Measurements from ENCODE around the gene HCAR1.
A peak's percentile ranks its signal among the peaks of the same experiment; 100 is the strongest.
"Not testable (repeated sequence)": the region's sequence is repeated elsewhere in the genome, so short reads cannot be mapped to it uniquely, and the experiment has no call there.

HCAR1 gene

DNA sequence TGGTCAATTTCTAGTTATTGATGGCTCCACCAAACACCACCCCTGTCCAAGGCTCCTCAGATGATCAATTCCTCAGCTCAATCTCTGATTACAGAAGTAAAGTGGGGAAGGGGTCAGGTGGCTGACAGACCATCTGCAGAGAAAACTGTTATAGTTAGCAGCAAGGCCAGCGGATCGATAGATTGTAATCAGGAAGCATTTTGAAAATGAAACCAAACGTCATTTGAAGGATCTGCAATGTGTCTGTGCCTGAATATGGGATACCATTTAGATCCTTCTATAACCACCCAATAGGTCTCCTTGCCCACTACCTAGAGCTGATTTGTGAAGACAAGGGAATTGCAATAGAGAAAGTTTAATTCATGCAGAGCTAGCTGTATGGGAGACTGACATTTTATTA is 39.1 kb downstream of the HCAR1 start:
- no peak overlapping the region for H3K4me3 ChIP-seq (ENCODE audit: control insufficient read depth, low read depth, low read length)
- DNase-seq (ENCODE audit: low read depth), result no peak
- no peak for TF ChIP-seq CTCF (conservative IDR thresholded peaks at IDR 0.05; ENCODE audit: control insufficient read depth, insufficient read depth, low read depth, low read length)

DNA sequence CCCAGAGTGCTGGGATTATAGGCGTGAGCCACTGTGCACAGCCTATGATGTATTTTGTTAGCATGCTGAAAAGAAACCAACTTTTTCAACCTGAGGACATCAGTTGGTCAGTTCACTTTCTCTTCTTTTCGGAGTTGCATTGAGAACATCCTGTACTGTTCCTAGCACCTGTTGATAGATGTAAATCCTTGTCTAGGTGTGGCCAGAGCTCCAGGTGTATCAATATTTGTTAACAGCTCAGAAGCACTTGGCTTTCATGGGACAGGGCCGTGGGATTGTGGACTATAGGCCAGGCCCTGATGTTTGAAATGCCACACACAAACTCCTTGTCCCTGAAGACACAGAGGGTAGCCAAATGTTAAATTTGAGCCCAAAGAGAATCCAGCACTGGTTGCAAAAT is 42.4 kb downstream of the HCAR1 start:
- no peak for DNase-seq (ENCODE audit: low read depth)
- no peak for TF ChIP-seq CTCF (conservative IDR thresholded peaks at IDR 0.05; ENCODE audit: control insufficient read depth, insufficient read depth, low read depth, low read length)
- H3K4me3 ChIP-seq (ENCODE audit: control insufficient read depth, low read depth, low read length), result no peak overlapping the region

DNA sequence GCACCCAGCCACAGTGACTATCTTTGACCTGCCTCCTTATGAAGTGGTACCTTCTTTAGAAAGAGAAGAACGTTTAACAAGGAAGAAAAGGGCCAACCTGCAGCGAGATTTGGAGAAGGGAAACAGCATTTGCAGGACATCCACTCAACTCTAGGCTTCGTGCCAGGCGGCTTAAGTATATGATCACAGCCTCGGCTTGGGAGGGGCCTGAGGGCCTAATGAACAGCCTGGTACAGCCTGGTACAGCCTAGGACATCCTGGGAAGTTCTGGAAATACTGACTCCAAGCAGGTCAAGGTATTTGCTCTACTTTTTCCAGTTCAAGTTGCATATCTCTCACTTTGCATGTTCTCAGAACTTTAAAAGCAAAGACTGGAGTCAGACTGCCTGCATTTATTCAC is 43.6 kb downstream of the HCAR1 start:
- no peak for TF ChIP-seq CTCF (conservative IDR thresholded peaks at IDR 0.05; ENCODE audit: control insufficient read depth, insufficient read depth, low read depth, low read length)
- DNase-seq (ENCODE audit: low read depth), result no peak
- no peak overlapping the region for H3K4me3 ChIP-seq (ENCODE audit: control insufficient read depth, low read depth, low read length)

DNA sequence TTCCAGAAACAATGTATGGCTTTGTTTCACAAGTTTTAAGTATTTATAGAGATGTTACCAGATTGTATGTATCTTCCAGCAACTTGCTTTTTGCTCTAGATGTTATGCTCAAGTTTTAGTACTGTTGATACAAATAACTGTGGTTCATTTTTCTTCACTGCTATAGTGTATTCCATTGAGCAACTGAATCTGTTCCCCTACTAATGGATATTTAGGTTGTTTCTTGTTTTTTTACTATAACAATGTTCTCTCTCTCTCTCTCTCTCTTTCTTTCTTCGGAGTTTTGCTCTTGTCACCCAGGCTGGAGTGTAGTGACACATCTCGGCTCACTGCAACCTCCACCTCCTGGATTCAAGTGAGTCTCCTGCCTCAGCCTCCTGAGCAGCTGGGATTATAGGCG is 44.1 kb downstream of the HCAR1 start:
- DNase-seq (ENCODE audit: low read depth), result no peak
- TF ChIP-seq CTCF (conservative IDR thresholded peaks at IDR 0.05; ENCODE audit: control insufficient read depth, insufficient read depth, low read depth, low read length), result no peak

GRCh38 chr12:122684297-122684813 is 46.3 kb downstream of the HCAR1 start:
- DNase-seq (ENCODE audit: low read depth), result no peak
- H3K4me3 ChIP-seq (ENCODE audit: control insufficient read depth, low read depth, low read length), result no peak overlapping the region
- TF ChIP-seq CTCF (conservative IDR thresholded peaks at IDR 0.05; ENCODE audit: control insufficient read depth, insufficient read depth, low read depth, low read length), result no peak

More for the DNA sequence above, 44.1 kb downstream of the HCAR1 start:
- no peak overlapping the region for H3K4me3 ChIP-seq (ENCODE audit: control insufficient read depth, low read depth, low read length)

GRCh38 chr12:122681814-122682213 is 48.8 kb downstream of the HCAR1 start:
- DNase-seq (ENCODE audit: low read depth), result peak; percentile 73
- H3K4me3 ChIP-seq (ENCODE audit: control insufficient read depth, low read depth, low read length), result no peak overlapping the region
- no peak for TF ChIP-seq CTCF (conservative IDR thresholded peaks at IDR 0.05; ENCODE audit: control insufficient read depth, insufficient read depth, low read depth, low read length)

DNA sequence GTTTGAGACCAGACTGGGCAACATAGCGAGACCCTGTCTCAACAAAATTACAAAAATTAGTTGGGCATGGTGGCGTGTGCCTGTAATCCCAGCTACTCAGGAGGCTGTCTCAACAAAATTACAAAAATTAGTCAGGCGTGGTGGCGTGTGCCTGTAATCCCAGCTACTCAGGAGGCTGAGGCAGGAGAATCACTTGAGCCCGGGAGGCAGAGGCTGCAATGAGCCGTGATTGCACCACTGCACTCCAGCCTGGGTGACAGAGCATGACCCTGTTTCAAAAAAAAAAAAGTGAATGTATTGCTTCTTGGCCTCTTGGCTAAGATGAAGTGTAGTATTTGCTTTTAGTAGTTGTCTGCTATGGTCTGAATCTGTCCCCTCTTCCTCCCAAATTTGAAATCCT is 49.7 kb downstream of the HCAR1 start:
- not testable (repeated sequence) for DNase-seq (ENCODE audit: low read depth); H3K4me3 ChIP-seq (ENCODE audit: control insufficient read depth, low read depth, low read length)

GRCh38 chr12:122676781-122677180 is 53.9 kb downstream of the HCAR1 start:
- DNase-seq (ENCODE audit: low read depth); H3K4me3 ChIP-seq (ENCODE audit: control insufficient read depth, low read depth, low read length): not testable (repeated sequence)
